HG03469 (cell line): ENCODE measurements around the gene BAD.

ENCODE experiments used
- ATAC-seq: cut with Tn5 transposase; IDR thresholded peaks from one replicate; pipeline ENCODE4 v1.9.1; 2021; ENCODE audit warnings: mild to moderate bottlenecking, moderate library complexity, moderate number of reproducible peaks; ENCODE audit not compliant: unreplicated experiment

BAD gene

DNA sequence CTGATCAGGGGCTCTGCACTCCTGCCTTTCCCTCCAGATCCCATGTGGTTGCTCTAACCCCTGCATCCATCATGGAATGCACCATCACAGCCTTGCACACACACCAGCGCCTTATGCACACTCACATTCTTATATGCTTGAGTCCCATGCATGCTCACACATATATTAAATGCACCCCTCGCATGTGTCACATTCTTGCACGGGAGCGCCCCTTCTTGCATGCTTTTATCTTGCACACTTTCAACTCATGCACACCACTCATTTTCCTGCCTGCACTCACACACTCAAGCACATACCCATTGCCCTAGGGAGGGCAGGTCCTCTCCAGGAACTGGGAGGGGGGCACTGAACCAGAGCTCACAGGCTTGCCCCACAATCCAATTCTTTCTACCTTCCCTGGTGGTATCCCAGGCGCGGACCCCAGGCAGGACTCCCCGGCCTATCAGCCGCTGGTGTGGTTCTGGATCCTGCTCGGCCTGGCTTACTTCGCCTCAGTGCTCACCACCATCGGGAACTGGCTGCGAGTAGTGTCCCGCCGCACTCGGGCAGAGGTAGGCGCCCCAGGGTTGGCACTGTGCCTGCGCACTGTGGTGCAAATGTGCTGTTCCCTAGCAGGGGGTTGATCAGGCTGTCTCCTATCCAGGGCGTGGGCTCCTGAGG, 13.4 kb upstream of the BAD start:
- no peak for ATAC-seq

DNA sequence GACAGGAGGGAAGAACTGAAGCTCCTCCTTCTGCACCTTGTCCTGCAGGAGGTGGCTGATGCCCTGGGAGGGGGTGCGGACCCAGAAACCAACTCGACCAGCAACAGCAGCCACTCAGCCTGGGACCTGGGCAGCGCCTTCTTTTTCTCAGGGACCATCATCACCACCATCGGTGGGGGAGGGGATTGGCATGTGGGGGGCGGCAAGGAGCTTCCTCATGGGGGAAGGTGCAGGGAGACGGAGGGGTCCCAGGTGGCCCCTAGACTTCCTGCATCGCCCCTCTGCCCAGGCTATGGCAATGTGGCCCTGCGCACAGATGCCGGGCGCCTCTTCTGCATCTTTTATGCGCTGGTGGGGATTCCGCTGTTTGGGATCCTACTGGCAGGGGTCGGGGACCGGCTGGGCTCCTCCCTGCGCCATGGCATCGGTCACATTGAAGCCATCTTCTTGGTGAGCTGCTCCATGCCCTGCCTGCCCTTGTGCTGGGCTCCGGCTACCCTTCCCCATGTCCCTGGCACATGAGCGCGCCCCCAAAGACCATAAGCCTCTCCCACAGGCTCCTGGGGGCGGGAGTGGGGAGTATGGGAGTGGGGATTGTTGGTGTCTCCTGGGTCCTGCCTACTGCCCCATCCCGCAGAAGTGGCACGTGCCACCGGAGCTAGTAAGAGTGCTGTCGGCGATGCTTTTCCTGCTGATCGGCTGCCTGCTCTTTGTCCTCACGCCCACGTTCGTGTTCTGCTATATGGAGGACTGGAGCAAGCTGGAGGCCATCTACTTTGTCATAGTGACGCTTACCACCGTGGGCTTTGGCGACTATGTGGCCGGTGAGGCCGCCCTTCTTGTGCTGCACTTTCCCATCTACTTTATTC, 12.6 kb upstream of the BAD start:
- no peak for ATAC-seq

DNA sequence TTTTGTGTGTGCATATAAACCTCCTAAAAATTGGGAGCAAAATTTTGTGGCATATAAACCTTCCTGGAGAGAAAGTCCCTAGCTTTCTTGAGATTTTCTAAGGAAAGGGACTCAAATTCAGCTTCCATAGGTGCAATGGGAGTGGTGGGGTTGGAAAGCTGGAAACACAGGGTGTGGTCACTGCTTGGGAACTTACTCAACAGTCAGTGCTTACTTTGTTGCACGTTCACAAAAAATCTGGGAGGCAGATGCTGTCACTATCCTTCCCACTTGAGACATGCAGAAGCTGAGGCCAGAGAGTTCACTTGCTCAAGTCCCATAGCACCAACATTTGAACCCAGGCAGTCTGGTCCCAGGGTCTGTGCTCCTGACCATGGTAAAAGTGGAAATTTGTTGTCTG, 11.8 kb upstream of the BAD start:
- ATAC-seq: no peak

DNA sequence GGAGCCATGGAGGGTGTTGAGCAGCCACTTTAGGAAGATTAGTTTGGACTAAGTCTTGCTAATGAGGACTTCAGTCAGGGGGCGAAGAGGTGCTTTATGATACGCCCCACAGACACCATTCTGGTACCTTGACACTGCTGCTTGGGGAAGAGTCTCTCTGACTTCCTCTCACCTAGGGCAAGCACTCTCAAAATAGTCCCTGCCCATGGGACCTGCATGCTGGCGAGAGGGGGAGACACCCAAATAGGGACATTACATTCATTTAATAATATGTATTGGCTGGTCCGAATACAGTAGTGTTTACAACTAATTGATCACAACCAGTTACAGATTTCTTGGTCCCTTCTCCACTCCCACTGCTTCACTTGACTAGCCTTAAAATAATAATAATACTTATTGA, 11.3 kb upstream of the BAD start:
- no peak for ATAC-seq

DNA sequence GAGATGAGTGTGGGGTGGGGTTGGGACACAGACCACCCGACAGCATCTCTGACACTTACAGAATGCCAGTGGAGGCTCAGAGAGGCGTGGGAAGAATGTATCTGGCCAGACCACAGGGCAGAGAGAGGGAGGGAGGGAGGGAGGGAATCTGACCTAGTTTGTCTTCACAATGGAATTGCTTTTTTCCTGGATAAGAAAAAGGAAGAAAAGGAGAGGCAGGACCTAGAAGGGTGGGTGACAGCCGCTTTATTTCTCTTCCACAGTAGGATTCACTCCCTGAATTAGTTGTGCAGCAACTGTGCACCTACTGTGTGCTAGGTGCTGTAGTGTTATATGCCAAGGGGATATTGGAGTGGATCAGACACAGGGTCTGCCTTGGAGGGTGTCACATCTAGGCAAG, 10.3 kb upstream of the BAD start:
- no peak for ATAC-seq

DNA sequence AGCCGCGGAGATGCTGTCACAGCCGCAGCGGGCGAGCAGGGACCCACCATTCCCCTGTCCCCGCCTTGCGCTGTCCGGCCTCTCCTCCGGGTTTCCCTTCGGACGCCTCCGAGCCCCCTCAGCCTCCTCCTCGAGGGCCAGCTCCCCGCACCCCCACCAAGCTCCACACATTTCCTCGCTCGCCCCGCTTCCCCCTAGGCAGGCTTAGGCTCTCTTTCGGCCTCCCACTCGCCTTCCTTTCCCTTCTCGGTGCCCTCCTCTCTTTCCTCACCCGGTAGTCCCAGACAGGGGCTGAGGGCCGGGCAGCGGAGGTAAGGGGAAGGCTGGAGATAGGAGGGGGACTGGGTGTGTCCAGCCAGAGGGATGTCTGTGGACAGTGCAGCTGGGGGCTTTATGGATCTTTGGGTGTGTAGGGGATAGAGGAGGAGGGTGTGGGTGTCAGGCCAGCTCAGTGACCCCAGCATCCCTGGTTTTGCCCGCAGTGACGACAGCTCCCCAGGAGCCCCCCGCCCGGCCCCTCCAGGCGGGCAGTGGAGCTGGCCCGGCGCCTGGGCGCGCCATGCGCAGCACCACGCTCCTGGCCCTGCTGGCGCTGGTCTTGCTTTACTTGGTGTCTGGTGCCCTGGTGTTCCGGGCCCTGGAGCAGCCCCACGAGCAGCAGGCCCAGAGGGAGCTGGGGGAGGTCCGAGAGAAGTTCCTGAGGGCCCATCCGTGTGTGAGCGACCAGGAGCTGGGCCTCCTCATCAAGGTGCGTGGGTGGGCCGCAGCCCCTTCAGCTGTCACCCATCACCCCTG, 8.2 kb upstream of the BAD start:
- no peak for ATAC-seq

DNA sequence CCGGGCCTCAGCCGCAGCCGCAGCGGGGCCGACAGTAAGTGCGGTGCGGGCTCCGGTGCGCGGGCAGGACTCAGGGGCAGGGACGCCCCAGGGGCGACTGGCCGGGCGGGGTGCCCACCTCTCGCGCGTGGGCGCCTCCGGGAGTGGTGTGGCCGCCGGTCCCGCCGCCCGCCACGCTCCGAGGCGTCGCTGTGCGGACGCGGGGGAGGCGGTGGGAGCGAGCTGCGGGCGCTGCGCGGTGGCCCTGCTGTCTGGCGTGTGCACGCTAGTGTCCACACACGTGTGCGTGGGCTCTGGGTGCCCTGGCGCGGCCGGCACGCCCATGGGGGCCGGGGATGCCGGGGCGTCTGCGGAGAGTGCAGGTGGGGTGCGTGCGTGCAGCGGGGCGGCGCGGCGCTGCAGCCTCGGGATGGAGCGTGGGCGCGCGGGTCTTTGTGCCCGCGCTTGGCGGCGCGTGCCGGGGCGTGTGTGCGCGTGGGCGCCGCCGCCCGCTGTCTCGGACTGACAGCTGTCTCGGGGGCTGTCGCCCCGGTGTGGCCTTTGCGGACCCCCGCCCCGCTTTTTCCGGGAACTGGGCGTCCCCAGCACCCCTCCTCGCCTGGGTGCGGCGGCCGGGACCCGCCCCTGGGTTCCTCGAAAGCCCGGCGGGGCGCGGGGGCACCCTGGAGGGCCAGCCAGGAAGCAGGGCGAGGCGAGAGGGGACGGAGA, 7.4 kb upstream of the BAD start:
- ATAC-seq: no peak

DNA sequence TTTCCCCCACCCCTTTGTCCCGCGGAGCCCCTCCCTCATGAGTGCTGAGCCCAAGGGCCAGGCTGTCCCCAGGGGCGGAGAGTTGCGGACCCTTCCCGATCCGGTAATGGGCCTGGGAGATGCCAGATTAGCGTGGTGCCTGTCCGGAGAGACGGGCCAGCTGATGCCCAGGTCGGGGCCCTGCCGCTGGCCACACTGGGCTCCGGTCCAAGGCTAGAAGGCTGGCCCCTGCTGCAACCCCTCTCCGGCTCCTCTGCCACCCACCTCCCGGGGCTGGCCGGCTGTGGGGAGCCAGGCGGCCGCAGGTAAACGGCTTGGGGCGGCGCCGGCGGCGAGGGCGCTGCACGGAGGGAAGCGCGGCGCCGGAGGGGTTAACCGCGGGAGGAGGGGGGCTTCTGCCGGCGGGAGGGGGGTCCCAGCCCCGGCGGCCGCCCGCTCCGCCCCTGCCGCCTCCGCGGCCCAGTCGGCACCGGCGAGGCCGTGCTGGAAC, 6.8 kb upstream of the BAD start, which contains the start of gene KCNK4:
Gene KCNK4, plus strand, starts transcription at position 41 of the 490 bp plus-strand sequence. CDS start 1,717 bp downstream, outside the sequence.
- ATAC-seq: no peak

DNA sequence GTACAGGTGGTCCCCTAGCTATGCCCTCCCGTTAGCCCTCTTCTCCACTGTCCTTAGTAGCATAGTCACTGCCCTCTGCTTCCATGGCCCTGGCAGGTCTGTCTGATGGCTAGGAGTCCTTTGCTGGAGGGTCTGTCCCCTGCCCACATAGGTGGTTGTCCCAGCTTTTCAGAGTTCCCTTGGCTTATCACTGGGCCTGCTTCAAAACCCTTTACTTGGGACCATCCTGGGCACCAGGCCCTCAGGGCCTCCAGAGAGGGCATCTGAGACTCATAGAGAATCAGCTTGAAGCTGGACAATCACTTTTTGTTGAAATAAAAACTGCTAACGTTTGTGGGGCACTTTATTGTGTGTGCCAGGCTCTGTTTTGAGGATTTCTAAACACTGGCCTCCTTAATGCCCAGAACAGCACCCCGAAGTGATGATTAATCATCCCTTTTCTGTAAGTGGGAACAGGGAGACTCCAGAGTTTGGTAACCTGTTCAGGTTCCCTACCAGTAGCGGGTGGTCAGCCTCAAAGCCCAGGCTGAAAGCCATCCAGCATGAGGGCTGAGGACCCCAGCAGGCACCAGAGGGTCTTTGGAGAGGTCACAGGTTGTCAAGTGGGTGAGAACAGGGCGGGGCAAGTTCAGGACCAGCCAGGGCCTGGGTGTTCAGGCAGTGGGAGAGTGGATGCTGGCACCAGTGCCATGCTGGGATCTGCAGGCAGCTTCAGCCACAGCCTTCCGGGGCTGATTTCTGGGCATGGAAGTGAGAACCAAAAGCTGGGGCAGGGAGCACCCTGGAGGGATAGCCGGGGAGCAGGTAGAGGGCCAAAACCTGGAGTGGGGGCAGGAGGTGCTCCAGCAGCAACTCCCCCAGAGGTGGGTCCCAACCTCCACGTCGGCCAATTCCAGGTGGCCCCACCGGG, 6.1 kb upstream of the BAD start:
- no peak for ATAC-seq

DNA sequence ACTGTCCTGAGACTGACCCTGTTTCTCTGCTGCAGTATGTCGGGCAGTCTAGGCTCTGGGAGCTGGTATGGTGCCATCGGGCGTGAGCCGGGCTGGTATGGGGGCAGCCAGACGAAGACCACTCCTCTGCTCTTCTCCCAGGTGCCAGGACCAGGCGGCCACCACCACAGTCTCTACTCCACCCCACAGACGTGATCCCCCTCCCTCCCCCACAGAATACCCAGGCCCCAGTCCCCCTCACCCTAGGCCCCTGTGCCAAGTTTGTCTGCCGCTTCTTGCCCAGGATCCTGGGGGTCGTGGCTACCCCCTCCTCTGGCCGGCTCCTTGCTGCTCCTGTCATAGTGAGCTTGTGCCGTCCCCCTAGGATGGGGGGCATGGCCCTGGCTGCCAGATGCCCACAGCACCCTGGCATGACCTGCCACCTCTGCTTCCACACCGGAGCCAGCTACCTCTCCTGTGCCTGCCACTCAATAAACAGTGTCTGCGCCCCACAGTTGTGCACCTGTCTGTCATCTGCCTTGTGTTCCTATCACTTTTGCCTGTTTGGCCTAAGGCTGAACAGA, 4.6 kb upstream of the BAD start:
- no peak for ATAC-seq

DNA sequence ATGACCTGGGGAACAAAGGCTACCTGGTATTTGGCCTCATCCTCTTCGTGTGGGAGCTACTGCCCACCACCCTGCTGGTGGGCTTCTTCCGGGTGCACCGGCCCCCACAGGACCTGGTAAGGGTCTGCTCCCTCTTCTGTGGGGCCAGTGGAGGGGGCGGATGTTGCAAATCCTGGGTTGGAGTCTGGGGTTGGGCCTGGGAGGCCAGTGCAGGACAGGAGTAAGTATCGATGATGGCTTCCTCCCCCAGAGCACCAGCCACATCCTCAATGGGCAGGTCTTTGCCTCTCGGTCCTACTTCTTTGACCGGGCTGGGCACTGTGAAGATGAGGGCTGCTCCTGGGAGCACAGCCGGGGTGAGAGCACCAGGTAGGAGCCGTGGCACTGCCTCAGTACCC, 3.9 kb upstream of the BAD start:
- no peak for ATAC-seq

DNA sequence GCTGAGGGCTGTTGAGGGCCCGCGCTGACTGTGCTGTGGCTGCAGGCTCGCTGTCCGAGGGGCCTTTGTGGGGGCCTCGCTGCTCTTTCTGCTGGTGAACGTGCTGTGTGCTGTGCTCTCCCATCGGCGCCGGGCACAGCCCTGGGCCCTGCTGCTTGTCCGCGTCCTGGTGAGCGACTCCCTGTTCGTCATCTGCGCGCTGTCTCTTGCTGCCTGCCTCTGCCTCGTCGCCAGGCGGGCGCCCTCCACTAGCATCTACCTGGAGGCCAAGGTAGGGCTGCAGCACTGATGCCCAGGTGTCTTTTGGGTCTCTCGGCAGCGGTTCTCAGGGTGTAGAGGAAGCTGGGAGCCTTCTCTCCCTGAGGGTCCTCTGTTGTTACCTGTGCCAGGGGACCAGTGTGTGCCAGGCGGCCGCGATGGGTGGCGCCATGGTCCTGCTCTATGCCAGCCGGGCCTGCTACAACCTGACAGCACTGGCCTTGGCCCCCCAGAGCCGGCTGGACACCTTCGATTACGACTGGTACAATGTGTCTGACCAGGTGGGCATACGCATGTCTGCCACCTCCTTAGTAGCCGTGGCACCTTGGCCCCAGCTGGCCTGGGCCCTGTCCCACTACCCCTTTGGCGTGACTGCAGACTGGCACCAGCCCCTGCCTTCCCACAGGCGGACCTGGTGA, 3.3 kb upstream of the BAD start:
- no peak for ATAC-seq

DNA sequence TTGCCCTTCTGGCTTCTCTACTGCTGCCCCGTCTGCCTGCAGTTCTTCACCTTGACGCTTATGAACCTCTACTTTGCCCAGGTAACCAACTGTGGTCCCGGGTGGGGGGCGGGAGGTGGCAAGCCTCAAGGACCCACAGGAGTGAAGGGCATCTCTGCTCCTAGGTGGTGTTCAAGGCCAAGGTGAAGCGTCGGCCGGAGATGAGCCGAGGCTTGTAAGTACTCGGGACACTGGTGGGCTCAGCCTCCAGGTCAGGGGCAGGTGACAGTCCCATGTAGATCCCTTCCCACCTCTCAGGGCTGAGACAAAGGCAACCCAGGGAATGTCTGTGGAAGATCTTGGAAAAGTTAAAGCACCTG, 2.3 kb upstream of the BAD start:
- ATAC-seq: no peak

DNA sequence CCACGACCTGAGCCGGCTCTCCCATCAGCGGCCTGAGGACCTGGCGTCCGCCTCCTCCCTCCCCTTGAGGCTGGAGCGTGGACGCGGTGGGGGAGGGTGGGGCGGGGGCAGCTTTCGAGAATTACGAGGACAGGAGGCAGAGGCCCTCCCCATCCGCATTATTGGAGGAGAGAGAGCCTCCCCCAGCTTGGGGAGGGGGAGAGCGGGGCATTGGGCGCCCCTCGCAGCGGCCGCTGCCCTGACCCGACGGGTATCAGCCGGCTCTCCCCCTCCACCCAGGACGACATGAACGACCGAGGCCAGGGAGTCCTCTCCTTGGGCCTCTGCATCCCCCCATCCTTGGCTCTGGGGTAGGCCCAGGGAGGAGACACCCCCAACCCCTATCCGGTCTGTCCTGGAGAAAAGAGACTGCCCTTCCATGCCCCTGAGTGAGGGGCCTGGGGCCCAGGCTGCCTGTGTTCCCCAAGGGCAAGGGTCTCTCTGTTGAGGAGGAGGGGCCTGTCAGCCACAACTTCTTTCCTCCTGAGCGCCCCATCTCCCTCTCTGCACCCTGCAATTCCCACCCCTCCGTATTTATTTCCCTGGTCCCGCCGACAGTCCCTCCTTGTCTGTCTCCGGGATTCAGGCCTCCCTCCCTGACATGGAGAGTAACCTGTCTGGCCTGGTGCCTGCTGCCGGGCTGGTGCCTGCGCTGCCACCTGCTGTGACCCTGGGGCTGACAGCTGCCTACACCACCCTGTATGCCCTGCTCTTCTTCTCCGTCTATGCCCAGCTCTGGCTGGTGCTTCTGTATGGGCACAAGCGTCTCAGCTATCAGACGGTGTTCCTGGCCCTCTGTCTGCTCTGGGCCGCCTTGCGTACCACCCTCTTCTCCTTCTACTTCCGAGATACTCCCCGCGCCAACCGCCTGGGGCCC, 1.7 kb upstream of the BAD start:
- no peak for ATAC-seq

DNA sequence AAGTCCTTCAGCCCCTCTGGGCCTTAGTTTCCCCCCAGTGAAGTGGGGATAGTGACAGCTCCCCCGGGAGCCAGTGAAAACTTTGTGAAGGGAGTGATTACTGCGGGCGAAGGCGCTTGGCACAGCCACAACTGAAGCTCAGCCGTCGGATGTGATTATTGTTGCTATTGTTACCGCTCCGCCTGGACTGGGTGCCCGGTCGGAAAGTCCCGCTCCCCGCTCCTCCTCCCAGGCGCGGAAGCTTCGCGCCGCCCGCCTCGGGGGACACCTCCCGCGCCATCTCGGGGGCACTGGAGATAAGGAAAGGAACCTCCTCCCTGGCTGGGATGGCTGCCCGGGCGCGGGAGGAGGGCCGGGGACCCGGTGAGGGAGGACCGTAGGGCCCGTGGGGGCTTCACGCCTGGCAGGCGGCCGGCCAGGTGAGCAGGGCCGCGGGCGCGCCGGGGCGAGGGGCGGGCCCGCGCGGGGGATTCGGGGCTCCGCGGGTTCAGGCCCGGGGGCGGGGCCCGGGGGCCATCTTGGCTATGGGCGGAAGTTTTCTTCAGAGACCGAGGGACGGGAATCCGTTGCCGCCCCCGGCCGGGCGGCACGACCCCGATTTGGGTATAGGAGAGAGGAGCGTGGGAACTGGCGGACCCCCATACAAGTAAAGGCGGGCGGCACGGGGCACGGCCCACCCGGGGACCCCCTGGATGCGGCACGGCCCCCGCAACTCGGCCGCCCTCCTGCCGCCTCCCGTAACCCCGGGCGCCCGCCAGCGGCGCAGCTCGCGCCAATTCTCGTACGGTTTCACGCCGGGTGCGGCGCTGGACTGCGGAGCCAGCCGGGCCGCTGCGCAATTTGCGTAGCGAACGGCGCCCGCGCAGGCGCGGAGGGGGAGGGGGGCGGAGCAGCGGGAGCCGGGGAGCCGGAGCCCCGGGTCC, 758 bp upstream of the BAD start, which contains the start of gene GPR137:
Gene GPR137, plus strand, starts transcription at position 887 of the 923 bp plus-strand sequence. CDS start 677 bp downstream, outside the sequence.
- ATAC-seq: peak; percentile 49

DNA sequence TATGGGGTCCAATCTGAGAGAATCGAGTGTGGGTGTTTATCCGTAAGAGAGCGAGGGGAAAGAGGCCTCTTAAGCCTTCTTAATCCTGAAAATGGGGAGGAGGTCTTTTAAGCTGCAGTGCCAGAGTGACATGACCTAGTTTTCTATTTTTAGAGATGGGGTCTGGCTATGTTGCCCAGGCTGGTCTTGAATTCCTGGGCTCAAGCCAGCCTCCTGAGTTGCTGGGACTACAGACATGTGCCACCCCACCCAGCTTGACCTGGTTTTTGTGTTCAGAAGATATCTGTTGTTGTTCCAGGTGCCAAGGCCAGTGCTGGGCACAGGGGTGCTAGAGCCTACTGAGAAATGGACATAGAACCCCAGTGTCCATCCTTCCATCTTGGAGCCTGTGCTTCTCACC, 1.4 kb downstream of the BAD start:
- ATAC-seq: no peak
